Mononuclear cell (primary cell): Measurements from ENCODE around the gene HEYL. TPM values are rescaled to one million over a fixed set of nuclear protein-coding genes. Genes with fewer than 3 reads are reported as not detected.
"Not testable (repeated sequence)": the region's sequence is repeated elsewhere in the genome, so short reads cannot be mapped to it uniquely, and the experiment has no call there.

Experiments used
- H3K27me3 ChIP-seq: 2 replicates; pipeline ENCODE4 v1.6.0; 2011; ENCODE audit warnings: low read length, control low read depth; ENCODE audit not compliant: insufficient read depth
- H3K4me1 ChIP-seq: 2 replicates; pipeline ENCODE4 v1.5.1; 2011; ENCODE audit warnings: mild to moderate bottlenecking, low read length, control low read depth; ENCODE audit not compliant: insufficient read depth
- H3K4me3 ChIP-seq: 2 replicates; pipeline ENCODE4 v1.5.1; 2011; ENCODE audit warnings: mild to moderate bottlenecking, low read length, moderate library complexity
- H3K9me3 ChIP-seq: 2 replicates; pipeline ENCODE4 v1.5.1; 2011; ENCODE audit warnings: low read depth, mild to moderate bottlenecking, control low read depth, low read length
- total RNA-seq: library from RNA; depleted of rRNA; stranded (reverse); fragments of >200 nt; gene quantifications from one replicate; pipeline ENCODE4 v1.2.3, GENCODE V29; 2012

The HEYL gene
- total RNA-seq, 1 donor, result not detected

DNA sequence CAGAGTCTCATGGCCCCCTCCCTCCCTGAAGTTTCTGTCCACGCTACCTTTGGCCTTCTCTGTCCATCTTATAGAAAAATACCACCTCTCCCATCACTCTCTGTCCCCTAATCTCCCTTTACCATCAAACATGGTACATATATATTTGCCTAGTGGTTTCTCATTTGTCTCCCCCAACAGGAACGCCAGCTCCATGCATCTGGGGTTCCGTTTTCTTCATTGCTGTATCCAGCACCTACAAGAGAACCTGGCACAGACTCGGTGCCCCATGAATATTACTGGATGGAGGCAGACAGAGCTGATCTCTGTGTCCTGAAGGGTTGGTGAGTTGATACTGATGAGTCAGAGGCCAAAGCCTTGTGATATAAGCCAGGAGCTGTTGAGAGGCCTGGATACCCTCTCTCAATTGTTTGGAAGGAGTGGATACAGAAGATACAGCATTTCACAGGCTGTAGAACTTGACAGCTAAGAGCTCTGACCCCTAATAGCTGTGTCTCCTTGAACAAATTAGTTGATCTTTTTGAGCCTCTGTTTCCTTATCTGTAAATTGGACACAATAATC, 21.9 kb downstream of the HEYL start:
- Histone ChIP-seq H3K4me1 (no peaks in the 10 kb centered on the region), H3K4me3 (no peak overlapping the region), H3K9me3 (no peaks in the 10 kb centered on the region), H3K27me3 (no peaks in the 10 kb centered on the region)

DNA sequence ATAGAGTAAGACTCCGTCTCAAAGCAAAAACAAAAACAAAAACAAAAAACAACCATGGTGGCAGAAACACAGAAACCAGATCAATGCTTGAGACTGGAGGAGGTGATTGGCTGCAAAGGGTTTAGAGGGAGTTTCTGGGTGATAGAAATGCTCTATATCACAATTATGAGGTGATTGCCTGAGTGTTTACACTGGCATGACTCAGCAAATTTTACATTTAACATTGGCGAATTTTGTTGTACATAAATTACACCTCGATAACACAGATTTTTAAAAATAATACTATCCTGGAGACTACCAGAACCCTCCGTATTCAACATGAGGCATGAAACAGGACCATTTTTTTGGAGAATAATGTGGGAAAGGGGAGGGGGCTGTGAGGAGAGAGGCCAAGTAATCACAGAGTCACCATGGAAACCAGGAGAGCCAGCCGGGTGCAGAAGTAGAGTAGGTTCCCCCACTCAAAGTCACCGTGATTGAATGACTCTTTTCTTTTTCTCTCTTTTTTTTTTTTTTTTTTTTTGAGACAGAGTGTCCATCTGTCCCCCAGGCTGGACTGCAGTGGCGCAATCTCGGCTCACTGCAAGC, 24.3 kb downstream of the HEYL start:
- no peak overlapping the region for H3K4me3 ChIP-seq
- no peaks in the 10 kb centered on the region for H3K9me3 ChIP-seq
- H3K4me1 ChIP-seq, result no peaks in the 10 kb centered on the region
- H3K27me3 ChIP-seq, result no peaks in the 10 kb centered on the region

DNA sequence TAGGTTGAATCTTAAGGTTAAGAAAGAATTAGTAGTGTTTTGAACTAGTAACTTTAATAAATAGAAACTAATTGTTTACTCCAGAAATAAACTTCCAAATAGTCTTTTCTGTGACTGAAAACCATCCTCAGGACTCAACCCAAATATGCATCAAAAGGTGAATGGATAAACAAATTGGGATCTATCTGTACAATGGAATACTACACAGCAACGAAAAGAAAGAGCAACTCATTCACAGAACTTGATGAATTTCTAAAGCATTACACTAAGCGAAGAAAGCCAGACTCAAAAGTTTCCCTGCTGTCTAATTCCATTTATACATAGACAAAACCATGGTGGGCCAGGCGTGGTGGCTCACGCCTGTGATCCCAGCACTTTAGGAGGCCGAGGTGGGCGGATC, 25.0 kb downstream of the HEYL start:
- Histone ChIP-seq H3K4me3 (no peak overlapping the region), H3K9me3 (no peaks in the 10 kb centered on the region), H3K27me3 (no peaks in the 10 kb centered on the region), H3K4me1 (peaks cover 4% of the 10 kb centered on the region)

DNA sequence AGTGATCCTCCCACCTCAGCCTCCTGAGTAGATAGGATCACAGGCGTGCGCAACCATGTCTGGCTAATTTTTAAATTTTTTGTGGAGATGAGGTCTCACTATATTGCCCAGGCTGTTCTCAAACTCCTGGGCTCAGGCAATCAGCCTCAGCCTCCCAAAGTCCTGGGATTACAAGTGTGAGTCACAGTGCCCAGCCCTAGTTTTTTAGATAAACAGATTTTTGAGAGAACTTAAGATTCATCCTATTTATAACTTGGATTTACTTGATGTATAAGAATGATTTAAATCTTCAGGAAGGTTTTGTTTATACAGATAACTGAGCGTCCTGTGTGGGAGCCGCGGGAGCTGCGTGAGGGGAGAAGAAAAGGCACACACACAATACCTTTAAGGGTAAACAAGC, 26.2 kb downstream of the HEYL start:
- Histone ChIP-seq H3K9me3 (no peaks in the 10 kb centered on the region), H3K27me3 (no peaks in the 10 kb centered on the region), H3K4me1 (peaks cover 6% of the 10 kb centered on the region), H3K4me3 (no peak overlapping the region)

DNA sequence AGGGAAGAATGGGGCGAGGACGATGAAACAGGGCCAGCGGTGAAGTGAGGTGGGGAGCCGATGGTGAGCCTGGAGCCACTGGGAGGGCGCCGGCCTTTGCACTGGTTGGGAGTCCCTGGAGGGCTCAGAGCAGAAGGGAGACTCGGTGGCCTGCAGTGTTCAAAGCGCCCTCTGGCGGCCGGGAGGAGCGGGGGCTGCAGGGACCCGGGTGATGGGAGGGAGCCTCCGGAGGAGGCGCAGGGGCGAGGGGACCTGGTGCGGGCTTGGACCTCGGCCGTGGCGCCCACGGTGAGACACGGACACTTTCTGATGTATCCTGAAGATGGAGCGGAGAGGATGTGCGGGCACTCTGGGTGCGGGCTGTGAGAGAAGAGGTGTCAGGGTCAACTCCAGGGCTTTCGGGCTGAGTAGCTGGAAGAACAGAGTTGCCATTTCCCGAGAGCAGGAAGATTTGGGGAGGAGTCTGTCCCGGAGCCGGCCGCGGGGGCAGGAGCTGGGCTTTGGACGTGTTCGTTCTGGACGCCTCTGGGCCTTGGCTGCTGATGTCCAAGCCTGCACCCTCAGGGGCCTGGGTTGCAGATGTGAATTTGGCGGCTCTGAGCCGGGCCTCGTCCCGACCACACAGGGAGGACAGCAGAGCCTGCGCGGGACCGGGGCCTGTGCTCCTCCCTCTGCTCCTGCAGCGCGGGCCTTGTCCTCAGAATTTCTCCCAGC, 29.7 kb downstream of the HEYL start:
- Histone ChIP-seq H3K4me3 (no peak overlapping the region), H3K9me3 (no peaks in the 10 kb centered on the region), H3K4me1 (peaks cover 6% of the 10 kb centered on the region), H3K27me3 (no peaks in the 10 kb centered on the region)

DNA sequence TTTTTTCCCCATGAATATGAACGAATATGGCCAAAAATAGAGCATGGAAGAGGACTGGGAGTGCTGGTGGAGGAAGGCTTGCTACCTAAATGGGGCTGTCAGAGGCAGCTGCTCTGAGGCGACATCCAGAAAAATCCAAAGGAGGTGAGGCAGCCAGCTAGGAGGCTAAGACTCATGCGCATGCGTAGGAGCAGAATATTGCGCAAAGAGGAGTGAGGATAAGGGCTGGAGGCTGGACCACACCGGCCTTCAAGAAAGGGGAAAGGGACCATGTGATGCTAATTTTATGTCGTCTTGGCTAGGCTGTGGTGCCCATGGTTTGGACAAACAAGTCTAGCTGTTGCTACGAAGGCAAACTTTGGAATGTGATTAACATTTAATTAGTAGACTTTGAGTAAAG, 30.5 kb downstream of the HEYL start:
- peaks cover 6% of the 10 kb centered on the region for H3K4me1 ChIP-seq
- H3K4me3 ChIP-seq, result no peak overlapping the region
- H3K9me3 ChIP-seq, result no peaks in the 10 kb centered on the region
- H3K27me3 ChIP-seq, result no peaks in the 10 kb centered on the region

DNA sequence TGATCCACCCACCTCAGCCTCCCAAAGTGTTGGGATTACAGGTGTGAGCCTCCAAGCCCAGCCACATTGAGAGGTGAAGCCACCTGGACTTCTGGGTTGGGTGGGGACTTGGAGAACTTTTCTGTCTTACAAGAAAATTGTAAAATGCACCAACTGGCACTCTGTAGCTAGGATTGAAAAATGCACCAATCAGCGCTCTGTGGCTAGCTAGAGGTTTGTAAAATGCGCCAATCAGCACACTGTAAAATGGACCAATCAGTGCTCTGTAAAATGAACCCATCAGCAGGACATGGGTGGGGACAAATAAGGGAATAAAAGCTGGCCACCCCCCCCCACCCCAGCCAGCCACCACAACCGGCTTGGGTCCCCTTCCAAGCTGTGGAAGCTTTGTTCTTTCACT, 35.8 kb downstream of the HEYL start:
- not testable (repeated sequence) for H3K27me3 ChIP-seq, H3K9me3 ChIP-seq, H3K4me3 ChIP-seq, H3K4me1 ChIP-seq

DNA sequence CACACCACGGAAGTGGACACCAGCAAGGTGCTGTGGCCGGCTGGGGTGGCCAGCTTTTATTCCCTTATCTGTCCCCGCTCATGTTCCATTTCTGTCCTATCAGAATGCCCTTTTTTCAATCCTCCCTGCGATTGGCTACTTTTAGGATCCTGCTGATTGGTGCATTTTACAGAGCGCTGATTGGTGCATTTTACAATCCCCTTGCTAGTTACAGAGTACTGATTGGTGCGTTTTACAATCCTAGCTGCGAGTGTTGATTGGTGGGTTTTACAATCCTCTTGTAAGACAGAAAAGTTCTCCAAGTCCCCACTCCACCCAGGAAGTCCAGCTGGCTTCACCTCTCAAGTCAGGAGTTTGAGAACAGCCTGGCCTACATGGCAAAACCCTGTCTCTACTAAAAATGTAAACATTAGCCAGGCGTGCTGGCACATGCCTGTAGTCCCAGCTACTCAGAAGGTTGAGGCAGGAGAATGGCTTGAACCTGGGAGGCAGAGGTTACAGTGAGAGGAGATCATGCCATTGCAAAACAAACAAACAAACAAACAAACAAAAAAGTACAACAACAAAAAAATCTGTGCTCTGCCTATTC, 37.7 kb downstream of the HEYL start:
- H3K9me3 ChIP-seq, H3K27me3 ChIP-seq, H3K4me3 ChIP-seq, H3K4me1 ChIP-seq: not testable (repeated sequence)

DNA sequence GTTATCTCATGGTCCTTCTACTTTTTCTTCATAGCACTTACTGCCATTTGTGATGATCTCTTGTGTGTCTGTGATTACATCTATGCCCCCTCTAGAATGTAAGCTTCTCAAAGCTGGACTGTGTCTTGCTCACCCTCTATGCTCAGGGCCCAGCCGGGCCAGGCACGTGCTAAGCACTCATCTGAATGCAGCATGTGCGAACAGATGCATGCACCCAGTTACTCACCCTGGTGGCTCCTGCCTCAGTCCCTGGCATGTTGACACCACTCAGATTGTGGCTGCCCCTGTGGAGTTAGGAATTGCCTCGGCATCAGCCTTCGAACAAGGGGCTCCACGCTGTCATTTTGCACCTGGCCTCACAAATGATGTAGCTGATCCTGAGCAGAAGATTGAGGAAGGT, 43.3 kb downstream of the HEYL start:
- Histone ChIP-seq H3K4me1 (no peaks in the 10 kb centered on the region), H3K4me3 (no peak overlapping the region)

DNA sequence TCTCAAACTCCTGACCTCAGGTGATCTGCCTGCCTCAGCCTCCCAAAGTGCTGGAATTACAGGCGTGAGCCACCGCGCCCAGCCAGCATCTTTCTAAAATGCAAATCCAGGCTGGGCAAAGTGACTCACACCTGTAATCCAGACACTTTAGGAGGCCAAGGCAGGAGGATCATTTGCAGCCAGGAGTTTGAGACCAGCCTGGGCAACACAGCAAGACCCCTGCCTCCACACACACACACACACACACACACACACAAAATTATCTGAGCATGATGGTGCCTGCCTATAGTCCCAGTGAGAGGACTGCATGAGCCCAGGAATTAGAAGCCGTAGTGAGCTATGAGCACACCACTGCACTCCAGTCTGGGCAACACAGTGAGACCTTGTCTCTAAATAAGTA, 46.1 kb downstream of the HEYL start:
- Histone ChIP-seq H3K4me3 (no peak overlapping the region), H3K27me3 (no peaks in the 10 kb centered on the region), H3K9me3 (no peaks in the 10 kb centered on the region), H3K4me1 (no peaks in the 10 kb centered on the region)

More for the DNA sequence above, 43.3 kb downstream of the HEYL start:
- no peaks in the 10 kb centered on the region for H3K9me3 ChIP-seq
- H3K27me3 ChIP-seq, result no peaks in the 10 kb centered on the region

DNA sequence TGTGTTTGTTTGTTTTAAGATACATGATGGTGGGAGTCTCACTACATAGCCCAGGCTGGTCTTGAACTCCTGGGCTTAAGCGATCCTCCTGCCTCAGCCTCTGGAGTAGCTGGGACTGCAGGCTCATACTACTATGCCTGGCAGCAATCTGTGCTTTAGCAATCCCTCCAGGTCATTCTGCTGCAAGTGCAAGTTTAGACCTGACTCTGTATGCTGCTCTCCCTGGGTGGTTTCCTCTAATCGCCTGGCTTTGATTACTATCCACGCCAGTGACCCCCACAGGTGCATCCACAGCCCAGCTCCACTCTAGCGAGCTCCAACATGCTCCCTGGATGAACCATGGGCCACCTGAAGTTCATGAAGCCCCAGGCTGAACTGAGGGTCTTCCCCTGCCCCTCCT, 47.4 kb downstream of the HEYL start:
- Histone ChIP-seq H3K9me3 (no peaks in the 10 kb centered on the region), H3K4me1 (no peaks in the 10 kb centered on the region), H3K4me3 (no peak overlapping the region), H3K27me3 (no peaks in the 10 kb centered on the region)

DNA sequence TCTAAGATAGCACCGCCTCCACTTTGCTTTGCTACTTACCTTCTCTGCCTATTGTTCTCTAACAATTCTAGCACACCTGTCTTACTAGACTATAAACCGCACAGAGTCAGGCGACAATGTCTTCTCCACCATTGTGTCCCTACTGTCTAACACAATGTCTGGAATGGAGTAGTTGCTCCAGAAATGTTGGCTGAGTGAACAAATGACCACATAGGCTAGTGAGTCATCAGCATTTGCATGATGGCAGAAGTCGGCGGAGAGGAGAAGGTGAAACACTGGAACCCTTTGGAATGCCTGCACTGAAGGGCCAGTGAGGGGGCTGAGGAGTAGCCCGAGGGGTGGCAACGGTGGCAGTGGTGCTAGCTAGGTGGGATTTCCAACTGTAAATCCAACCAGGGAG, 48.9 kb downstream of the HEYL start:
- Histone ChIP-seq H3K9me3 (no peaks in the 10 kb centered on the region), H3K4me1 (no peaks in the 10 kb centered on the region), H3K27me3 (no peaks in the 10 kb centered on the region), H3K4me3 (no peak overlapping the region)

DNA sequence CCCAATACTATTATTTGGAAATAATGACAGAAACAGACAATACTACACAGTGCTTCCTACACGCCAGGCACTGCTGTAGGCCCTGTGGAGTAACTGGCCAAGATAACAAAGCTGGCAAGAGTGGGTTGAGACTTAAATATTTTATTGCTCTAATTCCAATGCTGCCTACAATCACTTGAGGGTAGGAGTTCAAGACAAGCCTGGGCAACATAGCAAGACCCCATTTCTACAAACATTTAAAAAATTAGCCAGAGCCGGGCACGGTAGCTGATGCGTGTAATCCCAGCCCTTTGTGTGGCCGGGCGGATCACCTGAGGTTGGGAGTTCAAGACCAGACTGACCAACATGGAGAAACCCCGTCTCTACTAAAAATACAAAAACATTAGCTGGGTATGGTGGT, 53.5 kb downstream of the HEYL start:
- Histone ChIP-seq H3K9me3 (no peaks in the 10 kb centered on the region), H3K27me3 (no peaks in the 10 kb centered on the region), H3K4me3 (no peak overlapping the region), H3K4me1 (no peaks in the 10 kb centered on the region)

DNA sequence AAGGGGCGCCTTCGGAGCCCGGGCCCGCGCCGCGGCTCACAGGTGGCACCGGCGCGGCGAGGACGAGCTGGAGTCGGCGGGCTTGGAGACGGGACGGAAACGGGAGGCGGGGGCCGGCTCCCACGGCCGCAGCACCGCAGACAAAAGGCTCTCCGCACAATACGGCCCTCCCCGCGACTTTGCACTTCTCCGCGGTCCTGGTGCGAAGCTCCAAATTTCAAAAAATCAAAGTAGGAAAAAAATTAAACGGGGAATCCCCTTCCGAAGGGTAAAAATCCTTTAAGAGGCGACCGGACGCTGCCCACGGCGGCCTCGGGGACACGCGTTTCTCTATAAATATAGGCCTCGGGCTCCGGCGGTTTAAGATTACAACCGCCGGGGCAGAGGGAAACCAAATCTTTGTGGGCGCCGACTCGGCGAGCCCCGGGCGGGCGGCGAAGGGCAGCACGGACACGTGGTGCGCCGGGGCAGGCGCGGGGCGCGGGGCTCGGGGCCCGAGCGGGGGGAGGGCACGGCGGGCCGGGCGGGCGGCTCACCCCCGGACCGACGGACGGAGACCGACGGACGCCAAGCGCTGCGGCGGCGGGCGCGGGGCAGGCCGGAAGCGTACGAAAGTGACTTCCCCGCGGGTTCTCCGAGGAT, 63.3 kb downstream of the HEYL start:
- Histone ChIP-seq H3K4me1 (peaks cover 32% of the 10 kb centered on the region), H3K9me3 (no peaks in the 10 kb centered on the region), H3K4me3 (peak overlapping the region; percentile 77), H3K27me3 (no peaks in the 10 kb centered on the region)

DNA sequence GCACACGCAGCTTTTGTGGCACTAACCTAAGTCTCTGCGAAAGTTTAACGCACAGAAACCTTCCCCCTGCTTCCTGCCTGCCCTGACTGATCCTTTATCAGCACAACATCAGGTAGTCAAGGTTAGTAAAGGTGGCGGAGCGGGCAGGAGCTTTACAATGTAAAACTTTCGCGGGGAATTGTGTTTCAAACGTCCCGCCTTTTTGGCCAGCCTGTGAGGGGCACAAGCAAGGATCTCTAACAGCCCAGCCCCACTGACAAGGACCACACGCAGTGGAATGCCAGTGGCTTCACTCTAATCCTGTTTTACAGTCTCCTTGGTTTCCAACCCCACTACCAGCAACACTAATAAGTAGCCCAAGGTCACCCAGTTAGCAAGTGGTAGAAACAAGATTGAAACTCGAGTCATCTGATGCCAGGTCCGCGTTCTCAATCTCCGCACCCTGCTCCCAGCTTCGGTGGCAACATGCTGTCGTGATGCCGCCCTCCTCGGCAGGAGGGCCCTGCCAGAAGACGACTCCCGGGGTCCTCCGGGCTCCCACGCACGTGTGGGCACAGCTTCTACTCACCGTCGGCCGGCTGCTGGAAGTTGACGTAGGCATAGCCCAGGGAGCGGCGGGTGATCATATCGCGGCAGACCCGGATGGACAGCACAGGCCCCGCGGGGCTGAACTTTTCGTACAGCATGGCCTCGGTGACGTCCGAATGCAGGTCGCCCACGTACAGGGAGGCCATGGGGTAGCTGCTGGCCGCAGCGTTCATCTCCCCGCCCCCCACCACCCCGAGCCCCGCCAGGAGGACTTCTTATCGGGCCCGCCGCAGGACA, 64.0 kb downstream of the HEYL start:
- peak overlapping the region; percentile 77 for H3K4me3 ChIP-seq
- no peaks in the 10 kb centered on the region for H3K27me3 ChIP-seq
- no peaks in the 10 kb centered on the region for H3K9me3 ChIP-seq
- H3K4me1 ChIP-seq, result peaks cover 32% of the 10 kb centered on the region
